HG03520 (cell line): ENCODE measurements around the gene HLA-F.

ENCODE experiments used
- ATAC-seq: cut with Tn5 transposase; IDR thresholded peaks from one replicate; pipeline ENCODE4 v1.9.1; 2021; ENCODE audit warnings: mild to moderate bottlenecking, moderate library complexity; ENCODE audit not compliant: unreplicated experiment

Gene HLA-F

GRCh38 chr6:29723262-29723665, at the start of gene HLA-F:
HLA-F (plus strand) TSS chr6:29723434; CDS start chr6:29723464, 30 bp downstream.
- peak; percentile 89 for ATAC-seq

GRCh38 chr6:29674008-29674407, 49.2 kb upstream of the HLA-F start:
- no peak for ATAC-seq

GRCh38 chr6:29675561-29675960, 47.7 kb upstream of the HLA-F start:
- ATAC-seq = no peak

- ATAC-seq = no peak
Measured at GRCh38 chr6:29676981-29677601, 46.1 kb upstream of the HLA-F start.

GRCh38 chr6:29678114-29678513, 45.1 kb upstream of the HLA-F start:
- no peak for ATAC-seq

GRCh38 chr6:29679962-29680361, 43.3 kb upstream of the HLA-F start:
- no peak for ATAC-seq

GRCh38 chr6:29680416-29680815, 42.8 kb upstream of the HLA-F start:
- ATAC-seq = no peak

- ATAC-seq = no peak
Measured at GRCh38 chr6:29680904-29681303, 42.3 kb upstream of the HLA-F start, which contains the start of gene ZFP57. ZFP57 (minus strand) TSS chr6:29681152; CDS start chr6:29677003, 4,149 bp downstream.

GRCh38 chr6:29681811-29682210, 41.4 kb upstream of the HLA-F start:
- no peak for ATAC-seq

- ATAC-seq = no peak
Measured at GRCh38 chr6:29685718-29686326, 37.4 kb upstream of the HLA-F start.

GRCh38 chr6:29694637-29695036, 28.6 kb upstream of the HLA-F start:
- ATAC-seq = no peak

- ATAC-seq = no peak
Measured at GRCh38 chr6:29696147-29697125, 26.8 kb upstream of the HLA-F start.

GRCh38 chr6:29702519-29703103, 20.6 kb upstream of the HLA-F start:
- no peak for ATAC-seq

GRCh38 chr6:29705389-29706231, 17.6 kb upstream of the HLA-F start:
- ATAC-seq = no peak

- ATAC-seq = no peak
Measured at GRCh38 chr6:29708432-29709179, 14.6 kb upstream of the HLA-F start.

GRCh38 chr6:29709188-29709587, 14.0 kb upstream of the HLA-F start:
- no peak for ATAC-seq

- no peak for ATAC-seq
Measured at GRCh38 chr6:29710281-29710941, 12.8 kb upstream of the HLA-F start.

GRCh38 chr6:29720863-29721262, 2.4 kb upstream of the HLA-F start:
- no peak for ATAC-seq
